CD4-positive, alpha-beta T cell (primary cell): ENCODE data around the gene AFAP1L1. TPM values are rescaled to one million over a fixed set of nuclear protein-coding genes. Genes with fewer than 3 reads are reported as not detected.

Experiments used
- ATAC-seq: fragments of 200-7000 bp; cut with Tn5 transposase; one replicate; pipeline ENCODE4 v1.10.0; 2022; ENCODE audit warnings: mild to moderate bottlenecking; ENCODE audit not compliant: poor library complexity
- CTCF ChIA-PET: fragments of 350-600 bp; sonication (Branson Sonifier 250); formaldehyde crosslinking; loops from one replicate; lab custom pipeline; 2021; ENCODE audit warnings: antibody characterized with exemption, inconsistent platforms; lab: Charles Lee
- POLR2A ChIA-PET: fragments of 350-600 bp; sonication (Branson Sonifier 250); formaldehyde crosslinking; loops from one replicate; lab custom pipeline; 2021; ENCODE audit warnings: antibody characterized with exemption, inconsistent platforms; lab: Charles Lee
- DNase-seq, 14 experiments: peaks; one replicate each; pipeline ENCODE4 v3.0.0-alpha.2; 2013 to 2020; ENCODE audit warnings: mixed read lengths in 2 of 14
- H3K27ac ChIP-seq, 2 donors: one replicate each; pipeline versions ENCODE4 v1.5.1 to v1.7.0; 2013; ENCODE audit warnings: low read length in 2 of 2, low read depth in 1 of 2, mild to moderate bottlenecking in 1 of 2
- H3K27me3 ChIP-seq, 2 experiments: 1 replicate in 1 of 2; 2 replicates in 1 of 2; pipeline versions ENCODE4 v1.6.1 to v1.7.0; 2013; ENCODE audit warnings: low read length in 2 of 2, control low read depth in 1 of 2, mild to moderate bottlenecking in 1 of 2, moderate library complexity in 1 of 2; ENCODE audit not compliant: insufficient read depth in 2 of 2, control insufficient read depth in 1 of 2
- H3K36me3 ChIP-seq: one replicate; pipeline ENCODE4 v1.6.1; 2013; ENCODE audit warnings: low read length, control low read depth; ENCODE audit not compliant: insufficient read depth
- H3K4me1 ChIP-seq: one replicate; pipeline ENCODE4 v1.6.1; 2013; ENCODE audit warnings: low read length, control low read depth; ENCODE audit not compliant: insufficient read depth
- H3K4me3 ChIP-seq: one replicate; pipeline ENCODE4 v1.5.1; 2013; ENCODE audit warnings: mild to moderate bottlenecking, low read length, moderate library complexity
- H3K9me3 ChIP-seq, 2 experiments: 1 replicate in 1 of 2; 2 replicates in 1 of 2; pipeline versions ENCODE4 v1.6.1 to v1.7.0; 2013; ENCODE audit warnings: low read length in 2 of 2, mild to moderate bottlenecking in 2 of 2, control low read depth in 1 of 2, moderate library complexity in 1 of 2; ENCODE audit not compliant: control insufficient read depth in 1 of 2, insufficient read depth in 1 of 2
- H3K27ac Mint-ChIP-seq: one replicate; pipeline ENCODE4 v1.8.0; 2020; ENCODE audit warnings: mixed read lengths
- H3K27me3 Mint-ChIP-seq: one replicate; pipeline ENCODE4 v1.8.0; 2021; ENCODE audit warnings: mixed read lengths
- H3K36me3 Mint-ChIP-seq: one replicate; pipeline ENCODE4 v1.8.0; 2021; ENCODE audit warnings: low read depth, mixed read lengths
- H3K4me1 Mint-ChIP-seq: one replicate; pipeline ENCODE4 v1.8.0; 2021; ENCODE audit warnings: low read depth, mixed read lengths
- H3K4me3 Mint-ChIP-seq: one replicate; pipeline ENCODE4 v1.8.0; 2020; ENCODE audit warnings: mild to moderate bottlenecking, mixed read lengths
- H3K9me3 Mint-ChIP-seq: one replicate; pipeline ENCODE4 v1.8.0; 2020; ENCODE audit warnings: mixed read lengths
- CTCF ChIP-seq: fragments of 200-600 bp; IDR thresholded peaks from one replicate; pipeline ENCODE4 v1.8.0; 2022; ENCODE audit warnings: antibody characterized with exemption, mild to moderate bottlenecking
- intact Hi-C, 2 experiments: fragments of 100-400 bp; cut with DNase I in 1 of 2; cut with micrococcal nuclease in 1 of 2; formaldehyde crosslinking; loops; one replicate each; pipeline versions ENCODE4 v1.15.1 to v1.9.0; 2023 to 2025; cut with DNase I, micrococcal nuclease
- total RNA-seq, 174 experiments: library from RNA in 2 of 174; stranded (reverse) in 2 of 174; gene quantifications; one replicate each; pipeline ENCODE4 v1.2.3 and lab custom pipeline; 2021 to 2026

The AFAP1L1 gene
- total RNA-seq, 2 experiments from 2014 or later, result 0.47 to 0.56 TPM

GRCh38 chr5:149345147-149345891 is 73.7 kb downstream of the AFAP1L1 start, which contains the start of gene GRPEL2:
TSS of gene GRPEL2 (plus strand) at chr5:149345499. CDS start at chr5:149345540, 41 bp downstream.
- Mint-ChIP-seq H3K9me3 (no peaks in the 10 kb centered on the region), H3K36me3 (peaks cover 44% of the 10 kb centered on the region), H3K27me3 (no peaks in the 10 kb centered on the region), H3K27ac (peak within 1 kb of the TSS; percentile 85), H3K4me1 (peaks cover 59% of the 10 kb centered on the region), H3K4me3 (peak within 1 kb of the TSS; percentile 92)
- peak within 1 kb of the TSS; percentile 76 to 85 for H3K27ac ChIP-seq
- no peaks in the 10 kb centered on the region for H3K27me3 ChIP-seq
- H3K4me3 ChIP-seq, result peak within 1 kb of the TSS; percentile 75
- TF ChIP-seq CTCF, result no peak
- peaks cover 25% of the 10 kb centered on the region for H3K36me3 ChIP-seq
- ATAC-seq, result peak; percentile 59
- POLR2A ChIA-PET, result interaction anchor here (0.6 to 7.3 kb wide), 18 partner anchors 8 to 387 kb away, joined by 3 to 194 read pairs (median 6); partner anchors contain the start of genes CSNK1A1, PCYOX1L and PPARGC1B
- DNase-seq, result peak; percentile 68 to 94 (median 82)
- peaks cover 59% of the 10 kb centered on the region for H3K4me1 ChIP-seq
- no peaks in the 10 kb centered on the region for H3K9me3 ChIP-seq
- CTCF ChIA-PET, result interaction anchor here (1.4 to 4.1 kb wide), 4 partner anchors 11 to 207 kb away, joined by 5 to 21 read pairs (median 10); partner anchors contain the start of genes CSNK1A1 and PCYOX1L
- intact Hi-C loops, result loop anchor here (2.0 to 10.0 kb wide), 3 partner anchors 13 to 1009 kb away; partner anchors contain the start of genes PCYOX1L (in 2 of the 2), FBXO38 (in 1 of the 2) and TCOF1 (in 1 of the 2)

GRCh38 chr5:149345892-149346222 is 74.2 kb downstream of the AFAP1L1 start:
- peak overlapping the region; percentile 76 to 85 for H3K27ac ChIP-seq
- H3K4me1 ChIP-seq, result peaks cover 62% of the 10 kb centered on the region
- ChIA-PET CTCF (interaction anchor here (3.8 to 4.1 kb wide), 2 partner anchors 11 to 22 kb away, joined by 16 to 21 read pairs; partner anchors contain the start of gene PCYOX1L), POLR2A (interaction anchor here (0.8 to 7.3 kb wide), 11 partner anchors 11 to 205 kb away, joined by 3 to 194 read pairs (median 9); partner anchors contain the start of genes CSNK1A1 and PCYOX1L)
- intact Hi-C loops, result loop anchor here (2.0 to 10.0 kb wide), 3 partner anchors 13 to 1009 kb away; partner anchors contain the start of genes PCYOX1L (in 2 of the 2), FBXO38 (in 1 of the 2) and TCOF1 (in 1 of the 2)
- TF ChIP-seq CTCF, result no peak
- DNase-seq, result peak in 4 of 14 experiments; percentile 19 to 45 (median 30)
- Mint-ChIP-seq H3K36me3 (peaks cover 49% of the 10 kb centered on the region), H3K27ac (peak overlapping the region; percentile 85), H3K4me3 (peak overlapping the region; percentile 92), H3K27me3 (no peaks in the 10 kb centered on the region), H3K9me3 (no peaks in the 10 kb centered on the region), H3K4me1 (peaks cover 64% of the 10 kb centered on the region)
- H3K27me3 ChIP-seq, result no peaks in the 10 kb centered on the region
- H3K36me3 ChIP-seq, result peaks cover 30% of the 10 kb centered on the region
- ATAC-seq, result peak; percentile 5
- H3K9me3 ChIP-seq, result no peaks in the 10 kb centered on the region
- peak overlapping the region; percentile 75 for H3K4me3 ChIP-seq

GRCh38 chr5:149348518-149348917 is 76.9 kb downstream of the AFAP1L1 start:
- Mint-ChIP-seq H3K4me3 (peak overlapping the region; percentile 80), H3K9me3 (no peaks in the 10 kb centered on the region), H3K27me3 (no peaks in the 10 kb centered on the region), H3K4me1 (peaks cover 85% of the 10 kb centered on the region), H3K36me3 (peaks cover 74% of the 10 kb centered on the region), H3K27ac (peak overlapping the region; percentile 85)
- DNase-seq (peak in 3 of 14 experiments; percentile 75 to 82 (median 78)), ATAC-seq (peak; percentile 67)
- H3K27ac ChIP-seq, result peak overlapping the region; percentile 66 to 85
- peaks cover 57% of the 10 kb centered on the region for H3K36me3 ChIP-seq
- CTCF ChIA-PET, result interaction anchor here (4.3 kb wide), 1 partner anchor 19 kb away, joined by 16 read pairs; no protein-coding TSS in a partner anchor
- H3K4me1 ChIP-seq, result peaks cover 68% of the 10 kb centered on the region
- intact Hi-C loops, result loop anchor here (1.0 to 10.0 kb wide), 3 partner anchors 9 to 1006 kb away; partner anchors contain the start of genes FBXO38 (in 1 of the 2) and TCOF1 (in 1 of the 2)
- no peaks in the 10 kb centered on the region for H3K9me3 ChIP-seq
- H3K27me3 ChIP-seq, result no peaks in the 10 kb centered on the region
- no peak for TF ChIP-seq CTCF
- POLR2A ChIA-PET, result interaction anchor here (1.5 to 7.3 kb wide), 2 partner anchors 10 to 203 kb away, joined by 5 to 194 read pairs; partner anchors contain the start of genes CSNK1A1 and PCYOX1L
- H3K4me3 ChIP-seq, result peak overlapping the region; percentile 75
